ENCODE results near the gene NUP188.

GRCh38 chr9:129011761-129012181, 64.3 kb downstream of the NUP188 start:
- TF ChIP-seq KLF12 (CRISPR knock-in tag; IDR thresholded peaks at IDR 0.05; ENCODE audit: borderline replicate concordance) = no peak
- no peak for TF ChIP-seq ZBTB26 (CRISPR knock-in tag; IDR thresholded peaks at IDR 0.05; ENCODE audit: borderline replicate concordance)
- TF ChIP-seq CBFB (CRISPR knock-in tag; IDR thresholded peaks at IDR 0.05) = no peak
- TF ChIP-seq CTCF (CRISPR knock-in tag; IDR thresholded peaks at IDR 0.05) = no peak
- TF ChIP-seq FOSL2 (CRISPR knock-in tag; IDR thresholded peaks at IDR 0.05) = no peak

All from HepG2 (cell line).